AG09309 (cell line): Measurements from ENCODE around the gene PANK1.
"Not testable (repeated sequence)": the region's sequence is repeated elsewhere in the genome, so short reads cannot be mapped to it uniquely, and the experiment has no call there.

Experiments
- DNase-seq: peaks from one replicate; pipeline ENCODE4 v3.0.0-alpha.2; 2010; ENCODE audit warnings: low read depth
- H3K4me3 ChIP-seq: 2 replicates; pipeline ENCODE4 v1.5.1; 2011; ENCODE audit warnings: mild to moderate bottlenecking, low read depth, low read length, moderate library complexity; ENCODE audit not compliant: control insufficient read depth
- TF ChIP-seq, protein P1 (sequence below): IDR thresholded peaks from 2 replicates; pipeline ENCODE4 v1.5.1; 2011; ENCODE audit warnings: mild to moderate bottlenecking, low read depth, low read length, inconsistent platforms; ENCODE audit not compliant: insufficient read depth, control insufficient read depth; ENCODE audit errors: missing control alignments

Gene PANK1

DNA sequence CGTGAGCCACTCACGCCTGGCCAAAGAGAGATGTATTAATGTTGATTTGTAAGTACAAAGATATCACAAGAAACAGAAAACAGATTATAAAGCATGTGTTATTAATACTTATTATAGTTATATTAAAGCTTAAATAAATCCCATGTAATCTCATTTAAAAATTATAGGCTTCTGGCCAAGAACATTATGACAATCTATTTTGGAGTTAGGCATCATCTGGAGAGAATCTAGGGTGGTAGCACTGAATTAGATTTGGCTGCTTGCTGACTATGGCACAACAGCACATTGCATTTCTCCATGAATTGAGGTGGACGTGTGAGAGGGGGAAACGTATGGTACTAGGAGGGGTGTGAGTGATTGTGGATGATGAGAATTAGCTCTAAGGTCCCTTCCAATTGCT lies 92.8 kb downstream of the PANK1 start:
- no peak overlapping the region for H3K4me3 ChIP-seq
- TF ChIP-seq, protein P1, sequence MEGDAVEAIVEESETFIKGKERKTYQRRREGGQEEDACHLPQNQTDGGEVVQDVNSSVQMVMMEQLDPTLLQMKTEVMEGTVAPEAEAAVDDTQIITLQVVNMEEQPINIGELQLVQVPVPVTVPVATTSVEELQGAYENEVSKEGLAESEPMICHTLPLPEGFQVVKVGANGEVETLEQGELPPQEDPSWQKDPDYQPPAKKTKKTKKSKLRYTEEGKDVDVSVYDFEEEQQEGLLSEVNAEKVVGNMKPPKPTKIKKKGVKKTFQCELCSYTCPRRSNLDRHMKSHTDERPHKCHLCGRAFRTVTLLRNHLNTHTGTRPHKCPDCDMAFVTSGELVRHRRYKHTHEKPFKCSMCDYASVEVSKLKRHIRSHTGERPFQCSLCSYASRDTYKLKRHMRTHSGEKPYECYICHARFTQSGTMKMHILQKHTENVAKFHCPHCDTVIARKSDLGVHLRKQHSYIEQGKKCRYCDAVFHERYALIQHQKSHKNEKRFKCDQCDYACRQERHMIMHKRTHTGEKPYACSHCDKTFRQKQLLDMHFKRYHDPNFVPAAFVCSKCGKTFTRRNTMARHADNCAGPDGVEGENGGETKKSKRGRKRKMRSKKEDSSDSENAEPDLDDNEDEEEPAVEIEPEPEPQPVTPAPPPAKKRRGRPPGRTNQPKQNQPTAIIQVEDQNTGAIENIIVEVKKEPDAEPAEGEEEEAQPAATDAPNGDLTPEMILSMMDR, result no peak
- DNase-seq, result no peak

DNA sequence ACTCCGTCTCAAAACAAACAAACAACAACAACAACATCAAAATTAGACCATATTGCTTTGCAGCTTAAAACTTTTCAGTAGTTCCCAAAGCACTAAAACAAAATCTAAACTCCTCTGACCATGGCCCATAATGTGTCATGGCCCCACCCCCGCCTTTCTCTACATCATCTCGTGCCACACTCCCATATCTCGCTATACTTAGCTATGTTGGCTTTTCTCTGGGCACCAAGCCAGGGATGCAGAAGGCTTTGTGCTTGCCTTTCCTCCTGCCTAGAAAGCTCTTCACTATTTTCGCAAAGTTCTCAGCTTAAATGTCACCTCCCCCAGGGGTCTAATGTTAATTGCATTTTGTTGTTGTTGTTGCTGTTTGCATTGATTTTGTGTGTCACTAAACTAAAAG lies 94.5 kb downstream of the PANK1 start:
- TF ChIP-seq, protein P1, result no peak
- no peak overlapping the region for H3K4me3 ChIP-seq
- DNase-seq, result no peak

GRCh38 chr10:89549510-89549909 lies 95.5 kb downstream of the PANK1 start:
- no peak for DNase-seq
- no peak overlapping the region for H3K4me3 ChIP-seq
- TF ChIP-seq, protein P1, result no peak

- TF ChIP-seq, protein P1, result no peak
- DNase-seq, result no peak
- no peak overlapping the region for H3K4me3 ChIP-seq
Measured at GRCh38 chr10:89548673-89549072, 96.4 kb downstream of the PANK1 start.

GRCh38 chr10:89547853-89548513 lies 97.1 kb downstream of the PANK1 start:
- no peak for DNase-seq
- no peak overlapping the region for H3K4me3 ChIP-seq
- TF ChIP-seq, protein P1, result no peak

GRCh38 chr10:89546651-89547050 lies 98.4 kb downstream of the PANK1 start:
- H3K4me3 ChIP-seq, DNase-seq: not testable (repeated sequence)

- DNase-seq, result no peak
- H3K4me3 ChIP-seq, result no peak overlapping the region
- TF ChIP-seq, protein P1, result no peak
Measured at GRCh38 chr10:89543841-89544240, 101.2 kb downstream of the PANK1 start.
